Stimulated activated CD4-positive, alpha-beta T cell treated with anti-CD3 and anti-CD28 coated beads, TNF-alpha, amount 100 ng/mL, for 1 hour (primary cell): ENCODE measurements around the gene DNM2.
A peak's percentile ranks its signal among the peaks of the same experiment; 100 is the strongest.

Source experiments
- DNase-seq, 3 donors: peaks; one replicate each; pipeline ENCODE4 v3.0.0-alpha.2; 2020; ENCODE audit warnings: low read depth in 3 of 3, low spot score in 1 of 3

Gene DNM2

GRCh38 chr19:10690341-10690781, 27.5 kb upstream of the DNM2 start:
- no peak for DNase-seq

DNA sequence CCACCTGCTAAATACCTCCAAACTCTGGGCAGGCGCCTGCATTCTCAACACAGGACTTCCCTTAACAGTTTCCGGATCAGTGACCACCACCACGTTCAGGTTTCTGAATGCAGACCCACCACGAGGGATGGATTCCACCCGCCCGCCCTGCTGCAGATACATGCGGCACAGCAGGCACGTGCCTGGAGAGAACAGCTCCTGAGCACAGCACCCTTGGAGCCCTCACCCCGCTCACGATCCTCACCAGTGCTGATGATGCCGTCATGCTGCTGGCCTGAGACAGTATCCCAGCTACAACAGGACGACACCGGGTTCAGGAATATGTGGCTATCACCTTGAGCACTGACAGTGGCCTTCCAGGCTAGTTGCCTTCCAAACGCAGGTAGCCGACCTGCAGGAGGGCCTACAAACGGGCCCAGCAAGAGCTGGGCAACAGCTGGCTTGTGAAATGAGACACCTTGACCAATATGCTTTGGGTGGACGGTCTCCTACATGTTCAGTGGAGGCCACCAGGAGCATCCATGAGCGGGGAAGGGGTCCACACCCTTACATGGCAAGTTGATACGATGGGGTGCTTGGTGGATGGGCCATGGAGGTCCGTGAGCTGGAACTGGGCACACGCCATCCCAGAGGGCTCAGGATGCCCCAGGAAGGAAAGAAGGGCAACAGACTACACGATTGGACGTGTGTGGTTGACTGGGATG, 26.5 kb upstream of the DNM2 start:
- DNase-seq, result no peak

DNA sequence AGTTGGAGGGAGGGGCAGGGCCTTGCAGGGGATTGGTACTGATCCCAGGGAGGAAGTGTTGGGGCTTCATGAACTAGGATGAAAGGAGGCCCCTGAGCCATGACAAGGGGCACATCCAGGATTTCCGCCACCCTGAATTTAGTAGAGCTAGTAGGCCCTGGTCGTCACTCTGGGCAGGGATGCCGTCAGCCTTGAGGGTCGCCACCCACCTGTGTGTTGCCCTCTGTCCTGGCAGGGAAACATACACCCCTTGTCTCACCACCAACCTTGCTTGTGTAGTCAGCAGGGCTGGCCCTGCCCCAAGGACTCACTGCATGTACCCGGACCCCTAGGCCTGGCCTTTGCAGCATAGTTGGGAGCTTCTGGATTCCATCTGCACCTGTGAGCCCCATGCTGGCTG, 26.0 kb upstream of the DNM2 start:
- DNase-seq, result no peak

- no peak for DNase-seq
Measured at GRCh38 chr19:10692673-10693264, 25.1 kb upstream of the DNM2 start.

- no peak for DNase-seq
Measured at GRCh38 chr19:10694706-10695307, 23.1 kb upstream of the DNM2 start.

- DNase-seq, result peak; percentile 63 to 75 (median 72)
Measured at GRCh38 chr19:10695401-10696398, 22.2 kb upstream of the DNM2 start.

- DNase-seq, result peak in 2 of 3 donors; percentile 40 to 51
Measured at GRCh38 chr19:10699650-10700335, 18.1 kb upstream of the DNM2 start.

DNA sequence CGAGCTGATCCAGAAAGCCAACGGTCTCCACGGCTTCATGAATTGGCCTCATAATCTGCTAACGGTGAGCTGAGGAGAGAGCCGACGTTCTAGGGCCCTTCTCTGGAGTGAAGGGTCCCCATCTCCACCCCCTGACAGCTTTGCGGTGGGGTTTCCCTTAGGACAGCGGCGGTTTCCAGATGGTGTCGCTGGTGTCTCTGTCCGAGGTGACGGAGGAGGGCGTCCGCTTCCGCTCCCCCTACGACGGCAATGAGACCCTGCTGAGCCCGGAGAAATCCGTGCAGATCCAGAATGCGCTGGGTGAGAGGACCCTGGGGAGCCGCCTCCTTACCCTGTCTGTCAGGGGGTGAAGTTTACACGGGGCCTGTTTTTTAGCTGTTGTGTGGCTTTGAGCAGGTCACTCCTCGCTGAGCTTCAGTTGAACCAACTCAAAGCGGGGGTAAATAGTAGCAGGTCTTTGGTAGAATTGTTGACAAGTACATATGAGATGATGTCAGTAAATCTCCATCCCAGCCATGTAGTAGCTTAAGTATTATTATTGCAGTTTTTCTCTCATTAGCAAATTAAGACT, 15.8 kb upstream of the DNM2 start:
- DNase-seq, result peak in 1 of 3 donors; percentile 14

GRCh38 chr19:10706990-10707389, 10.9 kb upstream of the DNM2 start:
- DNase-seq, result no peak

DNA sequence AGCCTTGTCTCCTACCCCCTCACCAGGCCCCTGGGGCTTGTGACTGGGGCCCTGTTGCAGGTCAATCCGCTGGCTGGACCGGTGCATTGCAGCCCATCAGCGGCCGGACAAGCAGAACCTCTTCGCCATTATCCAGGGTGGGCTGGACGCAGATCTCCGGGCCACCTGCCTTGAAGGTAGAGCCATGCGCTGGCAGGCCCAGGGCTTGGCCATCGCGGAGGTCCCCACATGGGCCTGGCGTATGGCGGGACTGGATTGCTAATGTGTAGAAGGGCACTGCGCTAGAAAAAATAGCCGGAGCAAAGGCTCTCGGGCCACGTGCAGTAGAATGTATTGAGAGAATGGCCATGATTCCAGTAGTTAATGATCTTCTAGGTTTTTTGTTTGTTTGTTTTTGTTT, 10.4 kb upstream of the DNM2 start:
- no peak for DNase-seq

GRCh38 chr19:10708291-10708690, 9.6 kb upstream of the DNM2 start:
- DNase-seq, result no peak

- DNase-seq, result no peak
Measured at GRCh38 chr19:10712045-10712444, 5.8 kb upstream of the DNM2 start.

DNA sequence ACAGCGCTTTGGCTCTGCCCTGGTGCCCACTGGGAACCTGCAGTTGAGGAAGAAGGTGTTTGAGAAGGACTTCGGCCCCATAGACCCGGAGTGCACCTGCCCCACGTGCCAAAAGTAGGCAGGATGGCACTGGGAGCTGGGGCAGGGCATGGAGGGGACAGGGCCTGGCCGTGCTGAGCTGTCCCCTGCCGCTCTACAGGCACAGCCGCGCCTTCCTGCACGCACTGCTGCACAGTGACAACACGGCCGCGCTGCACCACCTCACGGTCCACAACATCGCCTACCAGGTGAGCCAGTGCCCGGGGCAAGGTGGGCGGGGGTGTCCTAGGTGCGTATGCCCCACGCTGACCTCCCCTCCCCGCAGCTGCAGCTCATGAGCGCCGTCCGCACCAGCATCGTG, 5.1 kb upstream of the DNM2 start:
- no peak for DNase-seq

DNA sequence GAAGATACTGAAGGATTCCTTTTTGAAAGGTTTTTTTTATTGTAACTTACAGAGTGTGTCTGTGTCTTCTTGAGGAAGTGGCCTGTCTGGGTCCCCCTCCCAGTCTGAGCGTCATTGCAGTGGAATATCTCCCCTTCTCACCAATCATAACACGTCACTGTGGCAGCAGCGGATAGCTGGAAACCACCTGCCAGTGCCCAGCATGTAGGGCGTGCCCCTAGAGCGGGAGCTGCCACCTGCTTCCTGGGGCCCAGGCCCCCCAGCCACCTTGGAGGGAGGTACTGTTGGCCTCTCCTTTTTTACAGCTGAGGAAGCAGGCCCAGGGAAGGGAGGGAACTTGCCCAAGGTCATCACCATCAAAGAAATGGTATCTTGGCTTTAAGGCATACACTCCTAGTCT, 4.6 kb upstream of the DNM2 start:
- DNase-seq, result no peak

GRCh38 chr19:10717054-10717355, 874 bp upstream of the DNM2 start:
- no peak for DNase-seq

GRCh38 chr19:10718205-10719196, 622 bp downstream of the DNM2 start:
- DNase-seq, result peak in 2 of 3 donors; percentile 31 to 48

DNA sequence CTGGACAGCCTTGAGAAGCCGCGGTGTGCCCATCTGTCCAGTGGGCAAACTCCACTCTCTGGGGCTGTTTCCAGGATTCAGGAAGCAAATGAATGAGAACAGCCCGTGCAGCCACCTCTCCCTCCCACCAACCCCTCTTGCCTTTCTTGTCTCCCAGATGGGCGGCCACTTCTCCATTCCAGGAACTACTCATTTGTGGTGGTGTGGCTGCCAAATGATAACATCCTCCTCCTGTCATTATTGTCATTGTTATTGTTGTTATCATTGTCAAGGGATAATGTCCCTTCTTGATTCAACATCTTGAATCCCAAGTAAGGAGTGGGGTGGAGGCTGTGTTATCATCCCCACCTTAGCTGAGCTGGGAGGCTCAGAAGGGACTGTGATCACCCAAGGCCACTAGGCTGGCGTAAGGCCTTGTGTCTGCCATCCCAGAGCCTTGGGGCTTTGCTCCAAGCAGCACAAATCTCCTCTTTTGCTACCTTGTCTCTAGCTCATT, 1.6 kb downstream of the DNM2 start:
- no peak for DNase-seq

GRCh38 chr19:10720607-10721125, 2.8 kb downstream of the DNM2 start:
- DNase-seq, result no peak

DNA sequence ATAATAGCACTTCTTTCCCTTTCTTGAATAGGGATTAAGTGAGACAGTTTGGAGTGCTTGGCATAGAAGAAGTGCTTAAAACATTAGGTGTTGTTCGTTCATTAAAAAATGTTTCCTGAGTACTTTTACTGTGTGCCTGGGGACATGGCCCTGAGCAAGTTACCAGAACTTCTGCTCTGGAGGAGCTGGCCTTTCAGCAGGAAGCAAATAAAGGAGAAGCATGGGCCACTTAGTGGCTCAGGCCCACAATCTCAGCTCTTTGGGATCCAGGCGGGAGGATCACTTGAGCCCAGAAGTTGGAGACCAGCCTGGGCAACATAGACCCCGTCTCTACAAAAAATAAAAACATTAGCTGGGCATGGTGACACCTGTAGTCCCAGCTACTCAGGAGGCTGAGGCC, 5.7 kb downstream of the DNM2 start:
- no peak for DNase-seq
